SJSA1 (cell line): ENCODE measurements around the gene TGFBR2. TPM values are rescaled to one million over a fixed set of nuclear protein-coding genes. Genes with fewer than 3 reads are reported as not detected.

Source experiments
- DNase-seq, 2 experiments: peaks; one replicate each; pipeline ENCODE4 v3.0.0-alpha.2; 2015 to 2020; ENCODE audit warnings: low spot score in 2 of 2, low read depth in 1 of 2
- H3K27ac ChIP-seq: fragments of 250-450 bp; sonication (Bioruptor Pico); 2 replicates; pipeline ENCODE4 v1.5.1; 2020; ENCODE audit warnings: mild to moderate bottlenecking, moderate library complexity
- H3K27me3 ChIP-seq: fragments of 250-450 bp; sonication (Bioruptor Pico); replicated peaks from 2 replicates; pipeline ENCODE4 v1.5.1; 2020; ENCODE audit warnings: mild to moderate bottlenecking, moderate library complexity
- H3K36me3 ChIP-seq: fragments of 250-450 bp; sonication (Bioruptor Pico); 2 replicates; pipeline ENCODE4 v1.5.1; 2020; ENCODE audit warnings: mild to moderate bottlenecking
- H3K4me1 ChIP-seq: fragments of 250-450 bp; sonication (Bioruptor Pico); replicated peaks from 2 replicates; pipeline ENCODE4 v1.6.1; 2021; ENCODE audit warnings: mild to moderate bottlenecking
- H3K4me3 ChIP-seq: fragments of 250-450 bp; sonication (Bioruptor Pico); 2 replicates; pipeline ENCODE4 v1.5.1; 2020; ENCODE audit warnings: mild to moderate bottlenecking
- H3K9me3 ChIP-seq: fragments of 250-450 bp; sonication (Bioruptor Pico); replicated peaks from 2 replicates; pipeline ENCODE4 v1.5.1; 2020; ENCODE audit warnings: mild to moderate bottlenecking
- total RNA-seq: library from RNA; depleted of rRNA; stranded (reverse); fragments of >200 nt; shearing (Covaris generic); gene quantifications from 2 replicates; pipeline ENCODE4 v1.2.3, GENCODE V29; 2014; rRNA removed

The TGFBR2 gene
- total RNA-seq: 30.6 and 44.6 TPM in 2 replicates

GRCh38 chr3:30606301-30607031 lies at the start of gene TGFBR2:
TGFBR2 (plus strand) TSS chr3:30606601; CDS start chr3:30606884, 283 bp downstream.
- peaks cover 6% of the 10 kb centered on the region for H3K36me3 ChIP-seq
- peaks cover 34% of the 10 kb centered on the region for H3K4me1 ChIP-seq
- H3K27ac ChIP-seq: peak within 1 kb of the TSS; percentile 77
- no peaks in the 10 kb centered on the region for H3K9me3 ChIP-seq
- H3K4me3 ChIP-seq: peak within 1 kb of the TSS; percentile 88
- DNase-seq: peak; percentile 96 to 97
- no peaks in the 10 kb centered on the region for H3K27me3 ChIP-seq

DNA sequence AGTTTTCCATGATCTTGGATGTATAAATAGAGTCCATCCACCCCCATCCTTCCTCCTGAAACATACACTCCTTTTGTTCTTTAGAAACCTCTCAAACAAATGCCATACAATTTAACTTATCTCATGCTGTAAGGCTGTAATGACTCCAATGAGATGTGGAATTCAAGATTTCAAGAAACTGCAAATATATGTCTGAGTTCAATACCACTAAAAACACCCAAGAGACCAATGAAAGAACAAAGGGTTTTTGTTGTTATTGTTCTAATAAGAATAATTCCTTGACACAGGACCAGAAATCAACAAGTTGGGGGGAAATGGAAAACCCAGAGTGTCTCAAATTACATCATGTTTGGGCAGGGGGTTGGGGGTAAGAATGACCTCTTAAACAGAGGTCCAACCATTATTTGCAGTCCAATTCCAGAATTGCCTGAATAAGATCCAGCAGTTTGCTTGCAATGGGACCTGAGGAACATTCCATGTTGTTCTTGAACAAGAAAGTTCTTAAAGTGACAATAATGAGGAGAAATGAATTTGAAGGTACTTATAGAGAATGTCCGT lies 48.6 kb upstream of the TGFBR2 start:
- H3K36me3 ChIP-seq: no peaks in the 10 kb centered on the region
- no peak overlapping the region for H3K4me3 ChIP-seq
- H3K4me1 ChIP-seq: no peaks in the 10 kb centered on the region
- H3K27ac ChIP-seq: no peak overlapping the region
- H3K9me3 ChIP-seq: no peaks in the 10 kb centered on the region
- DNase-seq: no peak
- H3K27me3 ChIP-seq: no peaks in the 10 kb centered on the region

- H3K27me3 ChIP-seq: no peaks in the 10 kb centered on the region
- H3K9me3 ChIP-seq: no peaks in the 10 kb centered on the region
- no peaks in the 10 kb centered on the region for H3K4me1 ChIP-seq
Observed at GRCh38 chr3:30563956-30564355, 42.4 kb upstream of the TGFBR2 start.

DNA sequence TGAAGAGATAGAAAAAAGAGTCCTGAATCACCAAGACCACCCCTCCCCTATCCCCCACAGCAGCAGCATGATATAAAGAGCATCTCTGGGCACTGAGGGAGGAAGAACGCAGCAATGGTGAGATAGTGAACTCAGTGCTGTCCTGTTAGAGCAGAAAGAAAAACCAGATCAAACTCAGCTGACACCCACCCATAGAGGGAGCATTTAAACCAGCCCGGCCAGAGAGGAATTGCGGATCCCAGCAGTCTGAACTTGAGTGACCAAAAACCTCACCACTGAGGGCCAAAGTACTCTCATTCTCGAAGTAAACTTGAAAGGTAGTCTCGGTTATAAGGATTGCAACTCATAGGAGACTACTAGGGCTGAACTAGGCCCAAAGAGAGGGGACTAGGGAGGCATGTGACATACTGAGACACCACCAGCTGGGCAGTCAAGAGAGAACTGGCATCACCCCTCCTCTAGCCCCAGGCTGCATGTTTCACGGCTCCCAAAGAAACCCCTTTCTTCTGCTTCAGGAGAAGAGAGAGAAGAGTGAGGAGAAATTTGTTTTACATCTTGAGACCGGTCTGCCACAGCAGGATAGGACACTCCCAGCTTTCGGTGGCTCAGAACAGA lies 39.2 kb upstream of the TGFBR2 start:
- Histone ChIP-seq H3K27me3 (no peaks in the 10 kb centered on the region), H3K4me1 (no peaks in the 10 kb centered on the region), H3K36me3 (no peaks in the 10 kb centered on the region), H3K4me3 (no peak overlapping the region), H3K9me3 (no peaks in the 10 kb centered on the region), H3K27ac (no peak overlapping the region)
- DNase-seq: no peak

More at GRCh38 chr3:30563956-30564355, 42.4 kb upstream of the TGFBR2 start:
- H3K36me3 ChIP-seq: no peaks in the 10 kb centered on the region
- DNase-seq: no peak
- H3K4me3 ChIP-seq: no peak overlapping the region
- H3K27ac ChIP-seq: no peak overlapping the region

GRCh38 chr3:30576946-30577345 lies 29.5 kb upstream of the TGFBR2 start:
- H3K27me3 ChIP-seq: no peaks in the 10 kb centered on the region
- no peaks in the 10 kb centered on the region for H3K4me1 ChIP-seq
- no peak overlapping the region for H3K27ac ChIP-seq
- no peak for DNase-seq
- H3K36me3 ChIP-seq: no peaks in the 10 kb centered on the region
- no peaks in the 10 kb centered on the region for H3K9me3 ChIP-seq
- H3K4me3 ChIP-seq: no peak overlapping the region

- no peak for DNase-seq
Observed at GRCh38 chr3:30577788-30578187, 28.6 kb upstream of the TGFBR2 start.

DNA sequence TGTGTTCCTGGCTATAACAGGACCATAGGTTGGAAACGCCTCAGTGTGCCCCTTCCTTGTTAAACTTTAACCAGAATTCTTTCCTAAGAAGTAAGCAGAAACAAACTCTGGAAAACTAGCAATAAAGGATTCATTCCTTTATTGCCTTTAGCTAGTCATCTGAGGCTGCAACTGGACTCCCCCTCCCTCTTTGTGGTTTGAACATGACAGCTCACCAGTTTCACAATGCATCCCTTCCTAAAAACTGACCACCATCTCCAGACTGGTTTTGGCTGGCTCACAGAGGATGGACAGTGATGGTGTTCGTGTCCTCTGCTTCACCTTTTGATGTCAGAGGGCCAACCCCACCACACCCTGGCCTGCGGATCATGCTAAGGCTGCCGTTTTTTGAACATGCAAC lies 27.9 kb upstream of the TGFBR2 start:
- Histone ChIP-seq H3K9me3 (no peaks in the 10 kb centered on the region), H3K4me1 (no peaks in the 10 kb centered on the region), H3K4me3 (no peak overlapping the region), H3K27me3 (no peaks in the 10 kb centered on the region), H3K36me3 (no peaks in the 10 kb centered on the region), H3K27ac (no peak overlapping the region)
- DNase-seq: peak; percentile 12 to 47

More at GRCh38 chr3:30577788-30578187, 28.6 kb upstream of the TGFBR2 start:
- no peaks in the 10 kb centered on the region for H3K4me1 ChIP-seq
- no peaks in the 10 kb centered on the region for H3K9me3 ChIP-seq
- H3K36me3 ChIP-seq: no peaks in the 10 kb centered on the region
- H3K27me3 ChIP-seq: no peaks in the 10 kb centered on the region
- no peak overlapping the region for H3K4me3 ChIP-seq
- no peak overlapping the region for H3K27ac ChIP-seq

DNA sequence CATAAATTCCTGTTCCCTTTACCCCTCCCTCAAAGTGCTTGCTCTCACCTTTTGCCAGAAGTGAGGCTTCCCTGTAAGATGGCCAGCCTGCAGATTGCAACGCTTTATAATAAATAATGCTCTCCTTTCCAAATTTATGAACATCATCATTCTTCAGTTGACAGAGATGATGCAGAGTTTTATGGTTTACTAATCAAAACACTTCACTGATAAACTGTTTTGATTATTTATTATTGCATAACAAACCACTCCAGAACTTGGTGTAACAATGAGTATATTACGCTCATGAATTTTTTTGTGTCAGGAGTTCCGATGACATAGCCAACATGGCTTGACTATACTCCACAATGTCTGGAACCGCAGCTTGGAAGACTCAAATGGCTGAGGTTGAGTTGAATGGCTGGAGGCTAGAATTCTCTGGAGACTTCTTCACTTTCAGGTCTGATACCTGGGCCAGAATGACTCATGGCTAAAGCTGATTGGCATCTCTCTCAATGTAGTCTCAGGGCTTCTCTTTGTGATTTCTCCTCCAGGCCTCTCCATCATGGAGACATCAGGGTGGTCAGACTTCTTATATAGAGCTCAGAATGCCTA lies 27.3 kb upstream of the TGFBR2 start:
- Histone ChIP-seq H3K9me3 (no peaks in the 10 kb centered on the region), H3K36me3 (no peaks in the 10 kb centered on the region), H3K27ac (no peak overlapping the region), H3K27me3 (no peaks in the 10 kb centered on the region), H3K4me1 (no peaks in the 10 kb centered on the region), H3K4me3 (no peak overlapping the region)
- DNase-seq: no peak

GRCh38 chr3:30581067-30581585 lies 25.3 kb upstream of the TGFBR2 start:
- H3K9me3 ChIP-seq: no peaks in the 10 kb centered on the region
- no peak overlapping the region for H3K4me3 ChIP-seq
- no peaks in the 10 kb centered on the region for H3K27me3 ChIP-seq
- H3K4me1 ChIP-seq: no peaks in the 10 kb centered on the region
- H3K27ac ChIP-seq: no peak overlapping the region
- H3K36me3 ChIP-seq: no peaks in the 10 kb centered on the region
- no peak for DNase-seq

- no peak for DNase-seq
Observed at GRCh38 chr3:30581982-30582381, 24.4 kb upstream of the TGFBR2 start.

GRCh38 chr3:30583973-30584372 lies 22.4 kb upstream of the TGFBR2 start:
- no peaks in the 10 kb centered on the region for H3K9me3 ChIP-seq
- no peak overlapping the region for H3K27ac ChIP-seq
- no peak for DNase-seq
- H3K4me1 ChIP-seq: no peaks in the 10 kb centered on the region
- H3K27me3 ChIP-seq: no peaks in the 10 kb centered on the region
- H3K36me3 ChIP-seq: no peaks in the 10 kb centered on the region
- H3K4me3 ChIP-seq: no peak overlapping the region

More at GRCh38 chr3:30581982-30582381, 24.4 kb upstream of the TGFBR2 start:
- no peaks in the 10 kb centered on the region for H3K36me3 ChIP-seq
- H3K9me3 ChIP-seq: no peaks in the 10 kb centered on the region
- H3K4me3 ChIP-seq: no peak overlapping the region
- H3K27me3 ChIP-seq: no peaks in the 10 kb centered on the region
- H3K4me1 ChIP-seq: no peaks in the 10 kb centered on the region
- H3K27ac ChIP-seq: no peak overlapping the region

DNA sequence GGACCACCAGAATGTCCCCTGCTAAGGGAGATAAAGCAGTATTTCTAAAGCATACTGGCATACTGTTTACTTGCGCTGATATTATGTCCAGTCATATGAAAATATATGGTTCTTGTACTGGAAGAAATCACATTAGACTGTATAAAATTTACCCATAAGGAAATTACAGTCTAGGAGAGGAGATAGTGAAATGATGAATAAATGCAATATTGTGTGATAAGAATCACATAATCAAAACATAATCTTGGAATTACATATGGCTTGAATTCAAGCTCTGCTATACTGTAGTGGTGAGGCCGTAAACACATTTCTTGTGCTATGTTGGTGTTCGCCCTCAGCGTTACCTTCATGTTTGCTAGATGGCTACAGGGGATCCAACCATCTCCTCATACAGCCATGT lies 20.7 kb upstream of the TGFBR2 start:
- H3K4me1 ChIP-seq: no peaks in the 10 kb centered on the region
- H3K9me3 ChIP-seq: no peaks in the 10 kb centered on the region
- H3K36me3 ChIP-seq: no peaks in the 10 kb centered on the region
- no peak overlapping the region for H3K27ac ChIP-seq
- no peak overlapping the region for H3K4me3 ChIP-seq
- no peak for DNase-seq
- H3K27me3 ChIP-seq: no peaks in the 10 kb centered on the region

DNA sequence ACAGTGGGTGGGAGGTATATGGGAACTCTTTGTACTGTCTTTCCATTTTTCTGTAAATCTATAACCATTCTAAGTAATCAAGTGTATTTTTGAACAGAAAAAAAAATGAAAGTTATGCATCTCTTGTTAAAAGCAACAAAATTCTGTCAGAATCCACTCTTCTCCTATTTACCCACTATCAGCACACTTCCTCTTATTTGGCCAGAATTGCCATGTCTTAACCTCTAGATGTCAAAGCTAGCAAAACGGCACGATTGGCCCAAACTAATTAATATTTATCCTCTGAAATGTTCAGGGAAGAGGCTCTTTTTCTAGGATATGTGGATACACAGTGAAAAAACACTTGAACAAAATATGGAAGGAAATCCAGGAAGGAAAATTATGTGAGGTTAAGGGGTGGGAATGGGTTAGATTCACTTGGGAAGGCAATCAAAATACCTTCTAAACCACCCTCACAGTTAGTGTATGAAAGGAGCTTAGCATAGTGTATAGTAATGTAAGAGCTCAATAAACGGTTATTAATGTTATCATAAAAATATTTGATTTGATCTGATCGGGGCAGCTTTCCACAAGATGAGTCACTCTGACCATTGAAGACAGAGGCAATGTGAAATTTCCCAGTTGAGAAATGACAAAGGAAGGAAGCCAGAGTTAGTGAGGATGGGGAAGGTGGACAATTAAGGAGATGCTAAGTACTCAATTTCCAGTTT lies 20.1 kb upstream of the TGFBR2 start:
- no peak overlapping the region for H3K27ac ChIP-seq
- no peaks in the 10 kb centered on the region for H3K4me1 ChIP-seq
- H3K36me3 ChIP-seq: no peaks in the 10 kb centered on the region
- H3K27me3 ChIP-seq: no peaks in the 10 kb centered on the region
- H3K4me3 ChIP-seq: no peak overlapping the region
- no peak for DNase-seq
- H3K9me3 ChIP-seq: no peaks in the 10 kb centered on the region
